Measurements from ENCODE around the gene TBCD.

TBCD gene

GRCh38 chr17:82798752-82799151 lies 46.9 kb downstream of the TBCD start:
- TF ChIP-seq CTCF (IDR thresholded peaks at IDR 0.05; ENCODE audit: low read depth, low read length): no peak
- no peak for DNase-seq (ENCODE audit: extremely low read depth, low read depth)

GRCh38 chr17:82799591-82799990 lies 47.7 kb downstream of the TBCD start:
- no peak for DNase-seq (ENCODE audit: extremely low read depth, low read depth)
- TF ChIP-seq CTCF (IDR thresholded peaks at IDR 0.05; ENCODE audit: low read depth, low read length): no peak

GRCh38 chr17:82800885-82801284 lies 49.0 kb downstream of the TBCD start:
- no peak for TF ChIP-seq CTCF (IDR thresholded peaks at IDR 0.05; ENCODE audit: low read depth, low read length)
- DNase-seq (ENCODE audit: extremely low read depth, low read depth): no peak

- no peak for TF ChIP-seq CTCF (IDR thresholded peaks at IDR 0.05; ENCODE audit: low read depth, low read length)
- DNase-seq (ENCODE audit: extremely low read depth, low read depth): no peak
These were observed 49.6 kb downstream of the TBCD start for GRCh38 chr17:82801377-82801970.

- DNase-seq (ENCODE audit: extremely low read depth, low read depth): no peak
- TF ChIP-seq CTCF (IDR thresholded peaks at IDR 0.05; ENCODE audit: low read depth, low read length): no peak
These were observed 50.4 kb downstream of the TBCD start for GRCh38 chr17:82802075-82802780.

- no peak for TF ChIP-seq CTCF (IDR thresholded peaks at IDR 0.05; ENCODE audit: low read depth, low read length)
- no peak for DNase-seq (ENCODE audit: extremely low read depth, low read depth)
These were observed 51.3 kb downstream of the TBCD start for GRCh38 chr17:82803185-82803584.

- no peak for DNase-seq (ENCODE audit: extremely low read depth, low read depth)
- TF ChIP-seq CTCF (IDR thresholded peaks at IDR 0.05; ENCODE audit: low read depth, low read length): no peak
These were observed 51.7 kb downstream of the TBCD start for GRCh38 chr17:82803606-82804005.

Measured in AG09319 (cell line).